Activated naive CD4-positive, alpha-beta T cell (primary cell): Measurements from ENCODE around the gene PRR12.
A peak's percentile ranks its signal among the peaks of the same experiment; 100 is the strongest.

Source experiments
- DNase-seq, 4 experiments: peaks; one replicate each; lab custom pipeline; 2025; lab: John Stamatoyannopoulos, UW

Gene PRR12

GRCh38 chr19:49646586-49646985 lies 55.6 kb downstream of the PRR12 start:
- no peak for DNase-seq

DNA sequence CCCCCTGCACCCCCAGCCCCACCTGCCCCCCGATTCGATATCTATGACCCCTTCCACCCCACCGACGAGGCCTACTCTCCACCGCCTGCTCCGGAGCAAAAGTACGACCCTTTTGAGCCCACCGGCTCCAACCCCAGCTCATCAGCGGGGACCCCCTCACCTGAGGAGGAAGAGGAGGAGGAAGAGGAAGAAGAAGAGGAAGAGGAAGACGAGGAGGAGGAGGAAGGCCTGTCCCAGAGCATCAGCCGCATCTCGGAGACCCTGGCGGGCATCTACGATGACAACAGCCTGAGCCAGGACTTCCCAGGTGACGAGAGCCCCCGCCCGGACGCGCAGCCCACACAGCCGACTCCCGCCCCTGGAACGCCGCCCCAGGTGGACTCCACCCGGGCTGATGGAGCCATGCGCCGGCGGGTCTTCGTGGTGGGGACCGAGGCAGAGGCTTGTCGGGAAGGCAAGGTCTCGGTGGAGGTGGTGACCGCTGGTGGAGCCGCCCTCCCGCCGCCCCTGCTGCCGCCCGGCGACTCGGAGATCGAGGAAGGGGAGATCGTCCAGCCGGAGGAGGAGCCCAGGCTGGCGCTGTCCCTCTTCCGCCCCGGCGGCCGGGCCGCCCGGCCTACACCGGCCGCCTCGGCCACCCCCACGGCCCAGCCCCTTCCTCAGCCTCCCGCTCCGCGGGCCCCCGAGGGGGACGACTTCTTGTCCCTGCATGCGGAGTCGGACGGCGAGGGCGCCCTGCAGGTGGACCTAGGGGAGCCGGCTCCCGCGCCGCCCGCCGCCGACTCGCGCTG lies 60.2 kb downstream of the PRR12 start:
- DNase-seq, result no peak

GRCh38 chr19:49651820-49652550 lies 61.0 kb downstream of the PRR12 start:
- no peak for DNase-seq

- DNase-seq, result no peak
Measured at GRCh38 chr19:49652551-49653465, 61.8 kb downstream of the PRR12 start.

- DNase-seq, result no peak
Measured at GRCh38 chr19:49653466-49653806, 62.5 kb downstream of the PRR12 start.

- no peak for DNase-seq
Measured at GRCh38 chr19:49654581-49654980, 63.6 kb downstream of the PRR12 start.

GRCh38 chr19:49655570-49656455 lies 64.8 kb downstream of the PRR12 start:
- DNase-seq, result no peak

GRCh38 chr19:49656456-49657109 lies 65.6 kb downstream of the PRR12 start:
- DNase-seq, result no peak

DNA sequence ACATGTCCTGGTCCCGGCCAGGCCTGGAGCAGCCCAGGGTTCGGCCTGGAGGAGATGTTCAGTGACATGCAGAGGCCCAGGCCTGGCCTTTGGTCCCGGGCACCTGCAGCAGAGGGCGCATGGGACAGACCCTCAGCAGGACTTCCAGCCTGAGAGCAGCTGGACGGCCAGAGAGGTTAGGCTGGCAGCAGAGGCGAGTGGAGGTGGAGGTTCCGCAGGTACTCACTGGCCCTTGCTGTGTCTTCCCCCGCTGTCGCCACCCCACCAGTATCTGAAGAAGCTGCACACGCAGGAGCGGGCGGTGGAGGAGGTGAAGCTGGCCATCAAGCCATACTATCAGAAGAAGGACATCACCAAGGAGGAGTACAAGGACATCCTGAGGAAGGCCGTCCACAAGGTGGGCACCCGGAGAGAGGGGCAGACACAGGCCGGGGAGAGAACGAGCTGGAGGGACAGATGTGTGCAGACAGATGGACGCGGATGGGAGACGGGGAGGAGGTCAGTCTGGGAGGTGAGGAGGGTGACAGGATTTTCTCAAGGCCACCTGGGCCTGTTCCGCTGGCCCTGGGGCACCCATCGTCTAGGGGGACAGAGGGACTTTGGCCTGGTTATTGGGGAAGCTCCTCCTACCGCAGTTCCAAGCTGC lies 66.6 kb downstream of the PRR12 start:
- no peak for DNase-seq

GRCh38 chr19:49658139-49658517 lies 67.1 kb downstream of the PRR12 start:
- DNase-seq, result no peak

GRCh38 chr19:49658566-49659442 lies 67.8 kb downstream of the PRR12 start:
- no peak for DNase-seq

- DNase-seq, result no peak
Measured at GRCh38 chr19:49660338-49660961, 69.5 kb downstream of the PRR12 start.

DNA sequence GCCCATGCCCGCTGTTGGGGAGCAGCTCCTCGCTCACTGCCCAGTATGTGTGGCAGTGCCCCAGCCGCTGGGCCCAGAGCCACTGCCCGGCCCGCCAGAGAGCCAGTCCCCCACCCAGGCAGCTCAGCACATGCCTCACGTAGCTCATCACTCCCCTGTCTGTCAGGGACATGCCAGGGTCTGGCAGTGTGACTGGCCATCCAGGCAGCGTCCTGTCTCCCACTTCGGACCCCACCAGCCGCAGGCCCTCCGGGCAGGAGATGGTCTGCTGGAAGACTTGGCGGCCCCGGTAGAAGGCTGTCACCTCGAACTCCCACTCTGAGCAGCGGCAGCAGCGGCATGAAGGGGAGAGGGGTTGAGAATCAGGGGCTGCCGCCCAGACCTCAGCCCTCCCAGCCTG lies 71.0 kb downstream of the PRR12 start:
- no peak for DNase-seq

DNA sequence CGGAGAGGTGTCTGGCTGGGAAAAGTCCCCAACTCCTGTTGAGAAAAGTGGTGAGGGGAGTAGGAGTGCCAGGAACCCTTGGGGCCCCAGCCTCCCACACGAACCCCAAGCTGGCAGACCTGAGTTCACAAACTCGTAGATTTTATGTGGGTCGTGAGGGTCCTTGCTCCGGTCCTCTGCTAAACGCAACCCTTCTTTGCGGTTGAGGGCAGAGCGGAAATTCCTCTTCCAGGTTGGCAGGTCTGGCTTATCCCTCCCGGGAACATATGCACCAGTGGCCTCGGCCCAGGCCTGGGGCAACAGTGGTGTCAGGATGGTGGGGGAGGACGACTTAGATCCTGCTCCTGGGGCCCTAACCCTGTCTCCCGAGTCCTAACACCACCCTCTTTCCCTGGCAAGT lies 72.2 kb downstream of the PRR12 start:
- DNase-seq, result no peak

GRCh38 chr19:49664171-49665035 lies 73.4 kb downstream of the PRR12 start:
- DNase-seq, result peak; percentile 70 to 93 (median 84)

GRCh38 chr19:49665036-49665350 lies 74.0 kb downstream of the PRR12 start:
- no peak for DNase-seq

- DNase-seq, result peak; percentile 98 to 99 (median 99)
Measured at GRCh38 chr19:49665351-49666119, 74.6 kb downstream of the PRR12 start, which contains the start of the genes BCL2L12 and IRF3. Gene BCL2L12, plus strand, starts transcription at chr19:49665933. Its CDS starts 760 bp downstream, at chr19:49666693. Gene IRF3, minus strand, starts transcription at chr19:49665857. Its CDS starts 1,019 bp downstream, at chr19:49664838.
